ENCODE results near the gene C16orf92.

The C16orf92 gene

DNA sequence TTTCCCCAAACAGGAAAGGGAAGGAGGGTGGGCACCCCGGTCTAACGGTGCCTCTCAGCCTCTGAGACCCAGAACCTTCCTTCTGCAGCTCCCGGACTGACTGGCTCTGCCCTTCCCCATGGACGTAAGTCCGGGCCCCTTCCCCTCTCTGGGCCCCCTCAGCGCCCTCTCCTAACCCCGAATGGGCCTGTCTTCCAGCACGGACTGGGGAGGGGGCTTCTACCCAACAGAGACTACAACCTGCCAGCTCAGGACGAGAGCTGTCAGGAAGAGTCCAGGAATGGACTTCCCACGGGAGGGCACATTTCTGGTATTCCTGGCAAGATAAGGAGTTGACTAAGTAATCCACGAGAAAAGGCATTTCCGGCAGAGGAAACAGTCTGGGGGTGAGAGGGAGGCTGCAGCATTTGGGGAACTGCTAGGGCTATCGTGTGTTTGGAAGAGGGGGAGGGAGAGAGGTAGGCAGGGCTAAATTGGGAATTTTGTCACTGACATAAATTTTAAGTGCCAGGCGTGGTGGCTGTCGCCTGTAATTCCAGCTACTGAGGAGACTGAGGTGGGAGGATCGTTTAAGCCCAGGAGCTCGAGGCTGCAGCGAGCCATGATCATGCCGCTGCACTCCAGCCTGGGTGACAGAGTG is 30.5 kb downstream of the C16orf92 start:
- in situ Hi-C loops (cut with HindIII; ENCODE audit: low sequenced_read_pairs) = no loop called here

DNA sequence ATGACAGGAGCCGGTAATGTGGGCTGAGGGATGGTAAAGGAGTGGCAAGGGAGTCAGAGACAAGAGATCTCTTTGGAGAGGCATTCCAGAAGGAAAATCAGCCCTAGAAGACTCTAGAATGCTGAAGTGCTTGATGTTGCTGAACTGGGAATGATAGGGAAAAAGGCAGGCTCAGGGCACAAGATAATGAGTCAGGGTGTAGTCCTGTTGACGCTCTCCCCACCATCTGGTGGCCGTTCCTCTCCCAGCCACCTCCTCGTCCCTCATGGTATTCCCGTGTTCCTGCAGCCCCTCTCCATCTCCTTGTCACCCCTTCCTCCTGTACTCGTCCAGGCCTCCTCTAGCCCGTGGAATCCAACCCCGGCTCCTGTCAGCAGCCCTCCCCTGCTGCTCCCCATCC is 31.5 kb downstream of the C16orf92 start:
- in situ Hi-C loops (cut with HindIII; ENCODE audit: low sequenced_read_pairs) = no loop called here

DNA sequence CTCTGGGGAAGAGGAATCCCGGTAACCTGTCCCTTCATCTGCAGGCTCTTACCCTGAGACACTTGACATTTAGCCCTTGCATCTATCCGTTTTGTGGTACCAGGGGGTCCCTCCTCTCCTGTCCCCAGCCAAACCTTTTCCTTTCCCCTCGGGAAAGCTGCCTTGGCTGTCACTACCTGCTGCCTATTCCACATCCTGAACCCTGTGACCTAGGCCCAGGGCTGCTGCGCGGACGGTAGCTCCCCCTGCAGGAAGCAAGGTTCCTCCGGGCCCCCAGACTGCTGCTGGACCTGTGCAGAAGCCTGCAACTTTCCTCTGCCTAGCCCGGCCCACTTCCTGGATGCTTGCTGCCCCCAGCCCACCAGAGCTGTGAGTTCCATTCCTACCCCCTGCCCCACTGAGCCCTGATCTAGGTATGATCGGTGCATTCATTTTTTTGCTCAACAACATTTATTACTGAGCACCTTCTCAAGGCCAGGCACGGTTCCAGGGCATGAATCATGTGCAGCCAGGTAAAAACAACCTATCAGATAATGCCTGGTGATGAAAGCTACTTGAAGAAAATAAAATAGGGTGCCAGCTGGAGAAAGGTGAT is 32.1 kb downstream of the C16orf92 start:
- in situ Hi-C loops (cut with HindIII; ENCODE audit: low sequenced_read_pairs) = no loop called here

DNA sequence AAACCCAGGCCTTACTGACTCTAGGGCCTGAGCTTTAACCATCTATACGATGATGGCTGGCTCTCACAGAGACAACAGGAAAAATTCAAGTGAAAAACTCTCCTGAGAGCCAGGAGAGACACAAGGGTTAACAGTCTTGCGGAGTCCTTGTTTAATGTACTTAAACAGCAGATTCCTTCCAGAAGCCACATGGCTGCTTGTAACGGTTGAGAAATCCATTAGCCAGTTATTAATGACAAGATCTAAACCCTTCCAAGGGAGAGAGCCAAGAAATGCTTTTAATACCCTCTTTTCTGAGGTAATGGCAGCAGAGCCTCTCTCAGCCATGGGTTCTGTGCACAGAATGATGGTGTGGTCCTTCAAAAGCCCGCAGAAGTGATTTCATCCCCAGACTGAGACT is 37.3 kb downstream of the C16orf92 start:
- in situ Hi-C loops (cut with HindIII; ENCODE audit: low sequenced_read_pairs) = no loop called here

DNA sequence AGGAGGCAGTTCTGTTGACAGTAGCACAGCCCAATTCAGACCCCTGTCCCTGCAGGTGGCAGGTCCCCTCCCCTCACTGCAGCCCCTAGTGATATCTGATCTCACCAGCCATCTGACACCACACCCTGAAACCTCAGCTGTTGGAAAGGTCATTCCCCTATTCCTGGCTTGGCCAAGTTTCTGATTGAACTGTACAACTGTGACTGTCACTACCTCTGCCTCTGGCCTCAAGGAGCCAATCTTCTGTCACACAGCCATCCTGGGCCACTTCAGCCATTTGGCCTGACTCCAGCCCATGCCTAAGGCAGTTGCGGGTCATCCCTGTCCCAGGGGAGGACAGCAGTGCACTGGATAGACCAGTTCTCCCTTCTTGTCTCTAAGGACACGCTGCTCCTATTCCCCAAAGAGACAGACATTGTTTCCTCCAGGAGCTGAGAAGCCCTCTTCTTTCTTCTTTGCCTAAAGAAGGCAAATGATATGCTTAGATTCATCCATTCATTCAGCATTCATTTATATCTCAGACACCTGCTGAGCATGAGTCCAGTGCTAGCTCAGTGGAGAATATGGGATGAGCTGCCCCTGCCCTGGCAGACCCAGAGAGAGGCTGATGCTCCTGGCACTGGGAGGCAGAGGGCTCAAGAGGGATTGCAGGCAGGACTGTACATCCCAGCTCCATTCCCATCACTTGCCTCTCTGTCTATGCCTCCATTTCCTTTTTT is 38.0 kb downstream of the C16orf92 start:
- in situ Hi-C loops (cut with HindIII; ENCODE audit: low sequenced_read_pairs) = no loop called here

DNA sequence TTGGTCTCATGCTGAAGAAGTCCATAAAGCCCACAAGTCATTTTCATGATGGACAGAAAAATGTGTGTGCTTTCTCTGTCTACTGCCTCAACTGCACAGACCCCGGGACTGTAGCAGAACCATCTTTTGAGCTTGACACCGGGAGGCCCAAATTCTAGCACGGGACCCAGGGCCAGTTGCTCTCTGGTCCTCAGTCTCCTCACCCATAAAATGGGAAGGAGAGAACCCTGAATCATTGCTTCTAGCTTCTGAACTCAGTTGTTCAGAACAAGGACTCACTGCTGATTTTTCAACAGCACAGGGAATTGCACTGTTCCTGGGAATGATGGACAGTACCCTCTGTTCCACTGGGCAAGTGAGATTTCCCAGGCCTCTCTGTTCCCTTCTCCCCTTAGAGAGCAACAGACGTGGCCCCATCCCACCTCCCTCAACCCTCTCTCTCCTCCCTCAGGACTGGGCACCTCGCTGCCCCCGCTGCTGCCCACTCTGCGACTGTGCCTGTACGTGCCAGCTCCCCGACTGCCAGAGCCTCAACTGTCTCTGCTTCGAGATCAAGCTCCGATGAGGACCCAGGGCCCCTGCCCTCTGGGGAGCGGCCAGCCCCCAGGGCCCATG is 40.4 kb downstream of the C16orf92 start:
- in situ Hi-C loops (cut with HindIII; ENCODE audit: low sequenced_read_pairs) = no loop called here

DNA sequence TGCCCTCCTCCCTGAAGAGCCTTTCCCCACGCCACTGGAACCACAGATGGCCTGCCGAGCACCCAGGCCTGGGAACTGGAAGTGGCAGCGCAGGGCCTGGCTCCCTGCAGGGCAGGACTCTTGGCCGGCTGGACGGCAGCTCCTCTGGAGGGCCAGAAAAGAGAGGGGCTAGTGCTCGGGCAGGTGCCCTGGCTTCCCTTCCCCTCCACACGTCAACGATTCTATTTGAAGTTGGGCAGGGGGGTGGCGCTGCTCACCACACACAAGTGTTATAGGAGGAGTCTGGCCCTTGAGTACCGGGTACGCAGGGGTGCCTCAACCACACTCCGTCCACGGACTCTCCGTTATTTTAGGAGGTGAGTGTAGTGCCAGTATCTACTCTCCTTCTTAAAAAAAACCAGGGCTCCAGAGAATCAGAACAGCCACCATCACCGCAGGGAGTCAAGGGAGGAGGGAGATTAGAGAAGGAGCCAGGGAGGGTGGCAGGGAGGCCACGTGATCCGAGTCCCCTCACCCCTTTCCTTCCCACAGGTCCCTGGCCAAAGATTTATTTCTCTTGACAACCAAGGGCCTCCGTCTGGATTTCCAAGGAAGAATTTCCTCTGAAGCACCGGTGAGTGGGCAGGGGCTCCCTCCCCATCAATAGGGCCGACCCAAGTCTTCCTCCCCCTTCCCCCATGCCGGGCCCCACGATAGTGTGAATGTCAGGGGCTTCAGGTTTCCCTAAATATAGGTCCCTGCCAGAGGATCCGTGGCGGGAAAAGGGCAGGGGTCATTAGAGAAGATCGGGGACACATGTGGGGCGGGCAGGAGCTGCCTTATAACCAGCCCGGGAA is 41.1 kb downstream of the C16orf92 start:
- in situ Hi-C loops (cut with HindIII; ENCODE audit: low sequenced_read_pairs) = no loop called here

DNA sequence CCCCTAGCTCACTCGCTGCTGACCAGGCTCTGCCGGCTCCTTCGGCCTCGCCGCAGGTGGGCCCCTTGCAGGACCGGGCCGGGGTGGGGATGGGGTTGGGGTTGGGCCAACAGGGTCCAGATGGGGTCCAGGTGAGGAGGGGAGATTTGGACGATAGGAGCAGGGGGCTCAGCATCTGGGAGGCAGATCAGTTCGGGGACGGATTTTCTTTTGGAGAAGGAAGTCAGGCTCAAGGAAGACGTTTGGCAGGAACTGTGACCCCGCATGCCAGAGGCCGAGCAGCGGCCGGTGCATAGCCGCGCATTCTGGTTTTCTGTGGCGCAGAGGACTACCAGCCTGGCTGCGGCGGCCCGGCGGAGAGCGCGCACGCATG is 41.7 kb downstream of the C16orf92 start:
- in situ Hi-C loops (cut with HindIII; ENCODE audit: low sequenced_read_pairs) = no loop called here

DNA sequence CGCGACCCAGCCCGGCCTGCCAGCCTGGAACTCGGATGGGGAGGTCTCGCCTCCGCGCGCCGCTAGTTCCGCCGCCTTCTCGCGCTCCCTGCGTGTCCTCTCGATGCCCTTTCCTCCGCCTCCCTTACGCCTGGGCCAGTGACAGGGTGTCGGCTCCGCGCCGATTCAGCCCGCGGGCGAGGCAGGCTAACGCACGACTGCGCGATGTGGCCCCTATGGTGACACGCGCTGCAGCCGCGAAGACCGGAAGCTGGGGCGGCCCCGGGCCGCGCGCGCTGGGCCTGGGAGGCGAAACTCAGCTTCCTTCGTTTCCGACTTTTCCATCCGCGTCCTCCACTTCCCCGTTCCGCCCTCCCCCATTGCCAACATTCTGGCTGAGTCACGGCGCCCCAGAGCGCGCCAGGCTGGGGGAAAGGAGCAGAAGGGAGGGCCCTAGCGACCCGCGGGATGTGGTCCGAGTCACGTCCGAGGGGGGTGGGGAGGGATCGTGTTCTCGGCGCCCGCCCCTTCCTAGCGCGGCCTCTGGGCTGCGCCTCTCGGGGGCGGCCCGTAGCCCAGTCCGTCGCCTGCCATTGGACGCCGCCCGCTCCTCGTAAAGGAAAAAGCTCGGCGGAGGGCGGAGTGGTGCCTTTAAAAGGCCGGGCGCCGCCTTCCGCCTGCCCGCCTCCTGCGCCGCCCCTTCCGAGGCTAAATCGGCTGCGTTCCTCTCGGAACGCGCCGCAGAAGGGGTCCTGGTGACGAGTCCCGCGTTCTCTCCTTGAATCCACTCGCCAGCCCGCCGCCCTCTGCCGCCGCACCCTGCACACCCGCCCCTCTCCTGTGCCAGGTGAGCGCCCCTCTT is 42.3 kb downstream of the C16orf92 start, which contains the start of gene ALDOA:
TSS of gene ALDOA (plus strand) at position 659 of the 841 bp plus-strand sequence. CDS start 1,138 bp downstream, outside the sequence.
- in situ Hi-C loops (cut with HindIII; ENCODE audit: low sequenced_read_pairs) = no loop called here

DNA sequence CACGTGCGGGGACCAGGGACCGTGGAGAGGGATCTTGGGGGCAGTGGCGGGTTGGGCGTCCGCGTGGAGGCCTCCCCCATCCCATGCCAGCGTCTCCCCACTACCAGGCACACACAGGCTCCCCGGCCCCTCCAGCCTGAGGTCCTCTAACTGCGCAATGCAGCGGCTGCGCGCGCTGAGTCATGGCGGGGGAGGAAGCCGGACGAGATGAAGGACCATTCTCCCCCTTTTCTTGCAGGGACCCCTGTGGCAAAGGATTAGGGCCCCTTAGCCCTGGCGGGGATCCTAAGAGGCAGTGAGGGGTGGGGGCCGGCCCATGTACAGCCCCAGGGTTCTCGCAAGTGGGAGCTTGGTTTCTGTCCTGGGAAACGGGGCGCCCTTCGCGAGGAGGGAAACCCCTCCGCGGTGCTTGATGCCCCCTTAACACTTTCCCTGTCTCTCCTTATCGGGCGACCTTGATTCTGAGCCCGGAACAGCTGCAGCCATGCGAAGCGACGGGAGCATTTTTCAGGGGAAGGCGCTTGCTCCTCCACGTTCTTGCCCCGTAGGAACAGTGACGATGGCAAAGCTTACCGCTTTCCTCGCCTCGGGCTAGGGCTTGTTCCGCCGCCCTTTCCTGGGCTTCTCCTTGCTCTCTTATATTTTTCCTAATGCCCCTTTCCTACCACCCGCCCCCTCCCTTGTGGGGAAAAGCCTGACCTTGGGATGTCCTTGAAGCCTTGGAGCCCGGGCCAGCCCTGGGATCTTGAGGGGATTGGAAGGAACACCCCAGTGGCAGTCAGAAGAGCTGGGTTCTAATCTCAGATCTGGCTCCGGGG is 43.2 kb downstream of the C16orf92 start:
- in situ Hi-C loops (cut with HindIII; ENCODE audit: low sequenced_read_pairs) = no loop called here

DNA sequence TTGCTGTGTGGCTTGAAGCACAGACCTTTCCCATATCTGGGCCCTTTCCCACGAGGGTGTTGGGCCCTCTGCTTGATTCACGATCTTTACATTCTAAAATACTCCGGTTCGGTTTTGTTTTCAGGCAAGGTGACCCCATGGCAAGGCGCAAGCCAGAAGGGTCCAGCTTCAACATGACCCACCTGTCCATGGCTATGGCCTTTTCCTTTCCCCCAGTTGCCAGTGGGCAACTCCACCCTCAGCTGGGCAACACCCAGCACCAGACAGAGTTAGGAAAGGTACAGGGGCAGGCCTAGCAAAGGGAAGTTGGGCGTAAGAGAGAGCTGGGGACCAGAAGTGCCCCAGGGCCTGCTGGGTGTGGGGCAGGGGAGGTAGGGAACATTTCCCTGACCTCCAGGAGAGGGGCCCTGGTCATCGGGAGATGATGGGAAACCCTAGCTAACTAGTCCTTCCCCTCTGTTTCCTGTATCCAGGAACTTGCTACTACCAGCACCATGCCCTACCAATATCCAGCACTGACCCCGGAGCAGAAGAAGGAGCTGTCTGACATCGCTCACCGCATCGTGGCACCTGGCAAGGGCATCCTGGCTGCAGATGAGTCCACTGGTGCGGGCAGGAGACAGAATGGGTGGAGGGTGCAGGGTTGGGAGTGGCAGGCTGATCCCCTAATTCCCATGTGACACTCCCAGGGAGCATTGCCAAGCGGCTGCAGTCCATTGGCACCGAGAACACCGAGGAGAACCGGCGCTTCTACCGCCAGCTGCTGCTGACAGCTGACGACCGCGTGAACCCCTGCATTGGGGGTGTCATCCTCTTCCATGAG is 44.0 kb downstream of the C16orf92 start:
- in situ Hi-C loops (cut with HindIII; ENCODE audit: low sequenced_read_pairs) = no loop called here

DNA sequence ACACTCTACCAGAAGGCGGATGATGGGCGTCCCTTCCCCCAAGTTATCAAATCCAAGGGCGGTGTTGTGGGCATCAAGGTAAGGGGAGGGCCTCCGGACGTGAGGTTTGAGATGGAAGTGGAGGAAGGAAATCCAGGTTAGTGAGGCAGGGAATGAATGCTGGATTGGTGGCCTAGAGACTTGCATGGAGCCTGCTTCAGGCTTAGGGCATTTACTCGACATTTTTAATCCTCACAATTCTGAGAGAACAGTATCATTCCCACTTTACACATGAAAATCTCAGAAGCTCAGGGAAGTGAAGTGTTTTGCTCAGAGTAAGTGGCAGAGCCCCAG is 44.6 kb downstream of the C16orf92 start:
- in situ Hi-C loops (cut with HindIII; ENCODE audit: low sequenced_read_pairs) = no loop called here

DNA sequence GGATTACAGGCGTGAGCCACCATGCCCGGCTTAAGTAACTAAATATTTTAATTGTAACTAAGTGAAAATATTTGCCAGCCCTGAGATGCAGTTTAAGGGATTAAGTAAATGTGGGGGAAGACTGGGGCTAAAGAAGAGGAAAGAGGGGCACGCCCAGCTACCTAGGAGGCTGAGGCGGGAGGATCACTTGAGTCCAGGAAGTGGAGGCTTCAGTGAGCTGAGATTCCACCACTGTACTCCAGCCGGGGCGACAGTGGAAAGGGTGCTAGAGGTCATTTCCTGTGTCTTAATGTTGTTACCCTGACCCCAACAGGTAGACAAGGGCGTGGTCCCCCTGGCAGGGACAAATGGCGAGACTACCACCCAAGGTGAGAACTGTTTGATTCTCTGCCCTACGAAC is 45.3 kb downstream of the C16orf92 start:
- in situ Hi-C loops (cut with HindIII; ENCODE audit: low sequenced_read_pairs) = no loop called here

DNA sequence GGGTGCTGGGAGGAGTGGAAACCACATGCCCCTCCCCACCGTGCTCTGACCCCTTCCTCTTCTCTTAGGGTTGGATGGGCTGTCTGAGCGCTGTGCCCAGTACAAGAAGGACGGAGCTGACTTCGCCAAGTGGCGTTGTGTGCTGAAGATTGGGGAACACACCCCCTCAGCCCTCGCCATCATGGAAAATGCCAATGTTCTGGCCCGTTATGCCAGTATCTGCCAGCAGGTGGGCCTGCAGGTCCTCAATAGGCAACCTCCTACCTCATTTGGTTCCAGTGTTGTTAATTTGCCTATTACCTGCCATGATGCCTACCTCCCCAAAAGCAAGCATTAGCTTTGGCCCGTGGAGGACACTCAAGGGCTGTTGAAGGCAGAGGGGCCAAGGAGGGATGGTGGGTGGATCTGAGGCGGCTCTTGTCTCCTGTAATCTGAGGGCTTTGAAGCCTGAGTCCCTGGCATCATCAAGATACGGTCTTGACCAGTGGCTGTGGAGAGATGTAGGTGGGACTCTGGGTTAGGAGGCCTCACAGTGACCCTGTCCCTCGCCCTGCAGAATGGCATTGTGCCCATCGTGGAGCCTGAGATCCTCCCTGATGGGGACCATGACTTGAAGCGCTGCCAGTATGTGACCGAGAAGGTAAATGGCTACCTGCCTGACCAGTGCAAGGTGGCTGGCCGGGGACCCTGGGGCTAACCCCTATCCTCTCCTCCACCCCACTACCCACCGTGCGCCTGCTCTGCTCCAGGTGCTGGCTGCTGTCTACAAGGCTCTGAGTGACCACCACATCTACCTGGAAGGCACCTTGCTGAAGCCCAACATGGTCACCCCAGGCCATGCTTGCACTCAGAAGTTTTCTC is 46.0 kb downstream of the C16orf92 start:
- in situ Hi-C loops (cut with HindIII; ENCODE audit: low sequenced_read_pairs) = no loop called here

DNA sequence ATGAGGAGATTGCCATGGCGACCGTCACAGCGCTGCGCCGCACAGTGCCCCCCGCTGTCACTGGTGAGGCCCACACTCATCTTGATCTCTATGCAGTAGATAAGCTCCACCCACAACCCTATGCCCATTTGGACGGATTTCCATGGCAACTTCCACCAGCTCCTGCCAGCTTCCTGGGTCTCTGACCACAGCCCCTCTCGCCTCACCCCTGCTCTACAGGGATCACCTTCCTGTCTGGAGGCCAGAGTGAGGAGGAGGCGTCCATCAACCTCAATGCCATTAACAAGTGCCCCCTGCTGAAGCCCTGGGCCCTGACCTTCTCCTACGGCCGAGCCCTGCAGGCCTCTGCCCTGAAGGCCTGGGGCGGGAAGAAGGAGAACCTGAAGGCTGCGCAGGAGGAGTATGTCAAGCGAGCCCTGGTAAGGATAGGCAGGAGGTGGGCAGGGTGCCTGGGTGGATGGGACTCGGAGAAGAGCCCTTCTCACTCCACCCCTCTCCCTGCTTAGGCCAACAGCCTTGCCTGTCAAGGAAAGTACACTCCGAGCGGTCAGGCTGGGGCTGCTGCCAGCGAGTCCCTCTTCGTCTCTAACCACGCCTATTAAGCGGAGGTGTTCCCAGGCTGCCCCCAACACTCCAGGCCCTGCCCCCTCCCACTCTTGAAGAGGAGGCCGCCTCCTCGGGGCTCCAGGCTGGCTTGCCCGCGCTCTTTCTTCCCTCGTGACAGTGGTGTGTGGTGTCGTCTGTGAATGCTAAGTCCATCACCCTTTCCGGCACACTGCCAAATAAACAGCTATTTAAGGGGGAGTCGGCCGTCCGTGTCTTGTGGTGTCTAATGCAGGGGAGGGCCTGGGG is 46.8 kb downstream of the C16orf92 start:
- in situ Hi-C loops (cut with HindIII; ENCODE audit: low sequenced_read_pairs) = no loop called here

DNA sequence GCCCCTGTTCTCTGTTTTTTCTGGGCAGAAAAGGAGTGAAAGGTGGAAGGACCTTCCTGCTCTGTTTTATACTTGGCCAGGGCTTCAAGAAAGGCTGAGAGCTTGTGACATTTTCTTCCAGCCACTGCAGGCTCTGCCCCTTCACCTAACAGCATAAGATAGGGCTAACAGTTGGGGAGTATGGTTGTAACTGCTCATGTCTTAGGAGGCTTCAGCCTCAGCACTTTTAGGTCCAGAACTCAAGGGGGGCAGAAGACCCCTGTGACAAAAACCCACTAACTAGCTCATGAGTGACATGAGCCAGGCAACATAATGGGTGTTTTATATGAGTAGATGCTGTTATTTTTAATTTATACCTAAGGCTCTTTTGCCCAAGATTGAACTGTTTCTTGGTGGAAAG is 47.5 kb downstream of the C16orf92 start:
- in situ Hi-C loops (cut with HindIII; ENCODE audit: low sequenced_read_pairs) = no loop called here

Measured in DLD1 (cell line).